ENCODE results near the gene CDH23. TPM values are rescaled to one million over a fixed set of nuclear protein-coding genes. Genes with fewer than 3 reads are reported as not detected.

Gene CDH23
- polyA plus RNA-seq, 1 donor from 2014 or later: not detected

DNA sequence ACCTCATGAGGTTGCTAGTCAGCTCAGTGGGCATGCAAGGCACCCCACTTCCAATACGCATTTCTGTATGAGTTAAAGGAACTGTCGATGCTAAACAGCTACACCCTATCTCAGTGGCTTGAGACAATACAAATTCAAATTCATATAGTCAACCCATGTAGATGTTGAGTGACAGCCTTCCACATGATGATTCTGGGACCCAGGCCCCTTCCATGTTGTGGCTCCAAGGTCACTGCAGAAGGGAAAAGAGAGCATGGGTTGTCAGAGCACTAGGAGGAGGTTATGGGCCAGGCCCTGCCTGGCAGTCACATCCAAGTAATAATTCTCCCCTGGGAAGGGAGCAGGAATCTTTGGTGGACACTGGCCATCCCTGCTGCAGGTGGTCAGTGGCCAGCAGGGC lies 294.7 kb downstream of the CDH23 start:
- H3K36me3 Mint-ChIP-seq: peaks cover 2% of the 10 kb centered on the region
- H3K4me3 Mint-ChIP-seq: no peak overlapping the region
- no peaks in the 10 kb centered on the region for H3K27me3 Mint-ChIP-seq
- H3K9me3 Mint-ChIP-seq: peaks cover 0 to 6% (median 0%) of the 10 kb centered on the region in 3 donors
- peak overlapping the region in 1 of 3 donors; percentile 91 for H3K27ac Mint-ChIP-seq
- peaks cover 19 to 25% (median 20%) of the 10 kb centered on the region in 3 donors for H3K4me1 Mint-ChIP-seq

DNA sequence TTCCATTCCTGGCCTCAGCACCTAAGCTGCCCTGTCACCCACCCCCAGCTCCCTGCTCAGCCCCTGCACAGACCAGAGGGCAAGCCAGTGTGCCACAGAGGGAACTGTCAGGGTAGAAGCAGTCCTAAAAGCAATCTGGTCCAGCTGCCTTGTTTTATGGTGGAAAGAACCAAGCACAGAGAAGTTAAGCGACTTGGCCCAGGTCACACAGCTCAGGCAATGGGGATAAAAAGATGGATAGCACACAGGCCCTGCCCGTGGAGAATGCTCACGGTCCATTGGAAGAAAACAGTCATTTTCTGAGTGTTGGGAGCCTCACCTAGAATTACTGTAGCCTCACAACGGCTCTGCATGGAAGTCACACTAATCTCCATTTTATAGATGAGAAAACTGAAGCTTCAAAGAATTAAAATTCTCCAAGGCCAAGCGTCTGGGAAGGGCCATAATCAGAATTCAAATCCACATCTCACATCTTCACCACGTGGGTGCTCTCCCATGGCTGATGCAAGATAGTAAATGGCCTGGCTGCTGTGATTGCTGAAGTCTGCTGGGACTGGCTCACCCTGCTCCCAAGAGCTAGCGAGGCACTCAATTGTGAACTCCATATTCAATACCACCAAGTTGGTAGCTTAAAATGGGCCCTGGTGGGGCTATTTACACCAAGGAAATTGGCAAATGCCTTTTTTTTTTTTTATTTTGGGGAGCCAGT lies 296.0 kb downstream of the CDH23 start:
- no peak overlapping the region for H3K4me3 Mint-ChIP-seq
- peaks cover 2% of the 10 kb centered on the region for H3K36me3 Mint-ChIP-seq
- peak overlapping the region in 2 of 3 donors; percentile 16 to 19 for H3K27ac Mint-ChIP-seq
- no peaks in the 10 kb centered on the region for H3K27me3 Mint-ChIP-seq
- H3K4me1 Mint-ChIP-seq: peaks cover 21 to 32% (median 27%) of the 10 kb centered on the region in 3 donors
- peaks cover 0 to 6% (median 0%) of the 10 kb centered on the region in 3 donors for H3K9me3 Mint-ChIP-seq

DNA sequence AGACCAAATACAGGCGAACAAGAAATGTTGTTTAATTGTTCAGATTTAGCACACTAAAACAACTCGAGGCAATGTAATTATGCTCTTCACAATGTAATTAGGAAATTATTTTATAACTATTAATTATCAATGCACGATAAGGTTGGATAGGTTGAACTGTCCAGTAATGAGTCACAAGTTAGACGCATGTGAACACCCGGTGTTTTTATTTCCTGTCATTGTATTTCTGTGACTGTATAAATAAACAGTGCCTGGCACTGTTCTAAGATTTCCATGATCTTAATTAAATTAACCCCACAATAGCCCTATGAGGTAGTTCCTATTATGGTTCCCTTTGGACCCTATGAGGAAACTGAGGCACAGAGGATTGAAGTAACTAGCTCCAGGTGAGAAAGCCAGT lies 296.7 kb downstream of the CDH23 start:
- Mint-ChIP-seq H3K27me3 (no peaks in the 10 kb centered on the region), H3K36me3 (no peaks in the 10 kb centered on the region), H3K27ac (peak overlapping the region in 2 of 3 donors; percentile 32 to 51), H3K4me1 (peaks cover 26 to 35% (median 27%) of the 10 kb centered on the region in 3 donors), H3K9me3 (peaks cover 0 to 2% (median 0%) of the 10 kb centered on the region in 3 donors), H3K4me3 (peak overlapping the region in 3 of 4 donors; percentile 39 to 83 (median 43))

DNA sequence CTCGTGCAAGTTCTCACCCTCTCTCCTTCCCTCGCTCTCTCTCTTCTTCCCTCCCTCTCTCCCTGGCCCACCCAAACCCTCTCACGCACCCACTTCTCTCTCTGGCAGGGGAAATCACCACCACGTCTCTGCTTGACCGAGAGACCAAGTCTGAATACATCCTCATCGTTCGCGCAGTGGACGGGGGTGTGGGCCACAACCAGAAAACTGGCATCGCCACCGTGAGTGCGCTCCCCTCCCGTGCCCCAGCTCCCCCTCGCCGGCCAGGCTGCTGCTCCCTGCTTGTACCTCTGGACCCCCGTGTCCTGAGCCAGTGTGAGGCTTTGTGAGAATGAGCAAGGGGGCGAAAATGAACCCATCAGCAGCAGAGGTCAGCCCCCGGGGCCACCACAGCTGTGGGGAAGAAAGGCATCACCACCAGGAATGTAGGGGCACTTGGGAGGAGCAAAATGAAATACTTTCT lies 297.4 kb downstream of the CDH23 start:
- peak overlapping the region; percentile 51 to 67 (median 55) for H3K27ac Mint-ChIP-seq
- no peaks in the 10 kb centered on the region for H3K36me3 Mint-ChIP-seq
- peaks cover 0 to 2% (median 0%) of the 10 kb centered on the region in 3 donors for H3K9me3 Mint-ChIP-seq
- H3K4me3 Mint-ChIP-seq: peak overlapping the region in 3 of 4 donors; percentile 37 to 83 (median 56)
- peaks cover 2% of the 10 kb centered on the region for H3K27me3 Mint-ChIP-seq
- H3K4me1 Mint-ChIP-seq: peaks cover 28 to 37% (median 31%) of the 10 kb centered on the region in 3 donors

DNA sequence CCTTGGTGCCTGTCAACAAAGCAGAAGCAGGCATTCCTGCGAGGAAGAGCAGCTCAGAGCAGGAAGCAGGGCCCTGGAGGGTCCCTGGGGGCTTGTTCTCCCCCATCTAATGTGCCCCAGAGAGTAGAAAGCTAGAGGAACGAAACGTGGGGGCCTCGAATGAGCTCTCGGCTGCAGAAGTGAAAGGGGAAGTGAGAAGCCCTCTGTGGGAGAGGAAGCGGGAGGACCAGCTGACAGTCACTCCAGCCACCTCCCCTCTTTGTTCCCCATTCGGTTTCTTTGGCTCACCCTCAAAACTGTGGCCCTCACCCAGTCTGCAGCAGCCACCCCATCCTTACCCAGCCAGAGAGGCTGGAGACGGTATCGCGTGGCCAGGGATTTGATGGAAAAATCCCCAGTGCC lies 297.8 kb downstream of the CDH23 start:
- H3K4me1 Mint-ChIP-seq: peaks cover 28 to 37% (median 31%) of the 10 kb centered on the region in 3 donors
- peak overlapping the region; percentile 21 to 83 (median 56) for H3K4me3 Mint-ChIP-seq
- H3K36me3 Mint-ChIP-seq: no peaks in the 10 kb centered on the region
- peaks cover 0 to 2% (median 0%) of the 10 kb centered on the region in 3 donors for H3K9me3 Mint-ChIP-seq
- peak overlapping the region; percentile 51 to 67 (median 55) for H3K27ac Mint-ChIP-seq
- peaks cover 2% of the 10 kb centered on the region for H3K27me3 Mint-ChIP-seq

DNA sequence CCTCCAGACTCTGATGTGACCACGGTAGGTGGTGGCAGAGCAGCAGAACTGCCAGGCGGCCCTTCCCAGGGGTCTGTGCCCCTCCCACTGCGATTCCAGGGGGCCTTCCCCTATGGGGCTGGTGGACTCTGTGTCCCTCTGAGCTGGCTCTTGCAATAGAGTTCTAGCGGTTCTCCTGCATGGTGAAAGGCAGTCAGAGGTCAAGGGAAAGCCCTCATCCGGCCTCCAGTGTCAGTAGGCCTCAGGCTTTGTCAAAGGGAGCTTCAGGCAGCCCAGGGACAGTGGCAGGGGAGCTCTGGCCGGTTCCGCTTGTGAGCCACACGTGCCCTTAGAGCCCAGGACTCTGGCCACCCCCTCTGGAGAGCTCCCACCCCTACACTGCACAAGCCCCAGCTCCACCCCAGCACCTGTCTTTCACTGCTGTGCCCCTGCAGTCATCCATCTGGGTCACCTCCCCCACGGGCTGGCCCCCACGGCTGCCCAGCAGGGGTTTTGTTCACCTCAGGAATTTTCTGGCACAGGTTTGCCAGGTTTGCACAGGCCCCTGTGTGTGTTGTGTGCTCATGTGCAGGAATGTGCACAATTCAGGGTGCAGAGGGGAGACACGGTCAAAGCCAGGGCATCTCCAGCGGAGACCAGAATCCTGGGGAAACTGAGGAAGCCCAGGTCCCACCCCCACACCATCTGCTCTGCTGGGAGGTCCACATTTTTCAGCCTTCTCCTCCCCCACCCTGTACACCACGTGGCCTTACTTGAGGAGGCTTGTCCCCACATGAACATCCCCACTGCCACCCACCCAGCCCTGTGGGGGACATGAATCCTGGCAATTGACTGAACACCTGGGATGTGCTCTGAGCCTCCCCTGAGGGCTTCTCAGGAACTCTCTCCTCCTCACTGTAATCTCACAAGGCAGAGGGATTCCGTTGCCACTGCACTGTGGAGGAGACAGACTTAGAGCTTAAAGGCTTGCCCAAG lies 299.1 kb downstream of the CDH23 start:
- Mint-ChIP-seq H3K9me3 (peaks cover 0 to 2% (median 0%) of the 10 kb centered on the region in 3 donors), H3K4me3 (peak overlapping the region in 2 of 4 donors; percentile 54 to 55), H3K4me1 (peaks cover 28 to 37% (median 31%) of the 10 kb centered on the region in 3 donors), H3K27me3 (peaks cover 2% of the 10 kb centered on the region), H3K36me3 (no peaks in the 10 kb centered on the region), H3K27ac (peak overlapping the region in 2 of 3 donors; percentile 39 to 51)

DNA sequence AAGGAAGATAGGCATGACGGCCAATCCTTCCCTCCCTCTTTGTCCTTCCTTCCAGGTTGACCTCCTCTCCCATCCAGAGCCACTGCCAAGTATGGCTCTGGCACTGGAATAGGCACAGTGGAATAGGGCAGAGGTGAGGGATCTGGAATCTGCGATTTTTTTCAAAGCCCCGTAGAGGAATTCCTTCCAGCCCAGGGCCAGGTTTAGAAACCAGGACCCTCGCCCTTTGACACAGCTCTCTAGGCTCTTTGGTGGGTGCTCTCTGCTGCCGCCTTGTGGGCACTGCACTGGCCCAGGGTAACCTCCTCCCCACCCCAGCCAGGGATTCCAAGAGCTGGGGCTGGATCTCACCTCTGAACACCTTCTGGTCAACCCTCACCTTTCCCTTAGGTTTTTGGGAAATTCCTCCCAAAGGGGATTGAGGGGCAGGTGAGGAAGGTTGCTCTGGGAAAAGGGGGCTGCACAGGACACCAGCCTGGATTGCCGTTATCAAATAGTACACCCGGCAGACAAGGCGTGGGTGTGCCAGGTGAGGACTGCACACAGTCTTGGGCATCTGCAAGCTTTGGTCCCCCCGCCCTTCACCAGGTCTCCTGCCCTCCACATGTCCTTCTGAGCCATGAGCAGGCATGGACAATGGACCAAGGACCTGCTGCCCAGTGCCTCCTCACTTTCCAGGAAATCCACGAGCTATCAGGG lies 300.1 kb downstream of the CDH23 start:
- Mint-ChIP-seq H3K27me3 (peaks cover 2% of the 10 kb centered on the region), H3K4me3 (peak overlapping the region in 3 of 4 donors; percentile 21 to 58 (median 28)), H3K4me1 (peaks cover 28 to 37% (median 31%) of the 10 kb centered on the region in 3 donors), H3K36me3 (no peaks in the 10 kb centered on the region), H3K27ac (peak overlapping the region in 1 of 3 donors; percentile 39), H3K9me3 (no peaks in the 10 kb centered on the region)

DNA sequence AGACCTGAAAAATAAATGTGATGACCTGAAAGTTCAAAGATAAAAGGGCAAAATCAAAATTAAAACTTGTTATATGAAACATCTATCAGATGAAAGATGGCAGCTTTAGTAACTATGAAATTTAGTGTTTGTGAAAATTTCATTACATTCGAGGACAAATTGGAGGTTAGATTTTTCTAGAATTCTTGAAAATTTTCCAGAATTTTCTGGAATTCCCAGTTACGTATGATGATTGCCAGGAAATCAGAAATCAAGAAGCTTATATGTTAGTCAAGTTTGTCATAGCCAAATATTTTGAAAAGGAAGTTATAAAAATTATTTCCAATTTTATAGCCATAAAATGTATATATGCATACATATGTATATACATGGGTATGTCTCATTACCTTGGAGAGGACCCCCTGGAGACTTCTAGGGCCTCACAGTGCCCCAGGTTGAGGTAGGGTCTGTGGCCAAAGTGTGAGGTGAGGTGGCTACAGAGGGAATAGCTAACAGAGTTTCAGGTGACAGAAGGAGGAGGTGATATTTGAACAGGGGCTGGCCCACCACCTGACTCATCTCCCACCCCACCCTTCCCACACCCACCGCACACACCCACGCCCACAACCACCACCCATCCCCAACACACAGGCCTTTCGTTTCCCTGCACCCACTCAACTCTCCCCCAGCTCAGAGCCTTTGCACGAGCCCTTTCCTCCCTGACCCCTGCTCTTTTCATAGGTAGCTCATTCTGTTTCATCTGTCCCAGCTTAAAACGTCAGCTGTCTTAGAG lies 301.4 kb downstream of the CDH23 start:
- no peaks in the 10 kb centered on the region for H3K9me3 Mint-ChIP-seq
- peaks cover 28 to 36% (median 29%) of the 10 kb centered on the region in 3 donors for H3K4me1 Mint-ChIP-seq
- no peaks in the 10 kb centered on the region for H3K36me3 Mint-ChIP-seq
- peaks cover 2% of the 10 kb centered on the region for H3K27me3 Mint-ChIP-seq
- peak overlapping the region in 1 of 3 donors; percentile 10 for H3K27ac Mint-ChIP-seq
- peak overlapping the region in 2 of 4 donors; percentile 45 to 65 for H3K4me3 Mint-ChIP-seq

DNA sequence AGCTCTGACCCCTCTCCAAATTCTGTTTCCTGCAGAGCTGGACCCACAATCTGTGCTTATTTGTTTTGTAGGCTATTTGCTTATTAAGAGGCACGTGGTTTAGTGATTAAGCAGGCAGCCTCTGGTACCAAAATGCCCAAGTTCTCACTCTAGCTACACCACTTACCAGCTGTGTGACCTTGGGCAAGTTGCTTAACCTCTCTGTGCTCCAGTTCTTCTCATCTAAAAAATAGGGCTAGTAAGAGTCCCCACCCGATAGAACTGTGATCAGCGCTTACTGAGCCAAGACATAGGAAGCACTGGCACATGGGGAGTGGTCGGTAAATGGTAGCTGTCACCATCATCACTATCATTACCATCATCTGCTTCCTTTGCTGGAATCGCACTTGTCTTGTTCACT lies 302.0 kb downstream of the CDH23 start:
- Mint-ChIP-seq H3K36me3 (no peaks in the 10 kb centered on the region), H3K4me1 (peaks cover 22 to 30% (median 23%) of the 10 kb centered on the region in 3 donors), H3K4me3 (peak overlapping the region in 1 of 4 donors; percentile 45), H3K9me3 (no peaks in the 10 kb centered on the region), H3K27me3 (peaks cover 2% of the 10 kb centered on the region), H3K27ac (peak overlapping the region in 1 of 3 donors; percentile 10)

DNA sequence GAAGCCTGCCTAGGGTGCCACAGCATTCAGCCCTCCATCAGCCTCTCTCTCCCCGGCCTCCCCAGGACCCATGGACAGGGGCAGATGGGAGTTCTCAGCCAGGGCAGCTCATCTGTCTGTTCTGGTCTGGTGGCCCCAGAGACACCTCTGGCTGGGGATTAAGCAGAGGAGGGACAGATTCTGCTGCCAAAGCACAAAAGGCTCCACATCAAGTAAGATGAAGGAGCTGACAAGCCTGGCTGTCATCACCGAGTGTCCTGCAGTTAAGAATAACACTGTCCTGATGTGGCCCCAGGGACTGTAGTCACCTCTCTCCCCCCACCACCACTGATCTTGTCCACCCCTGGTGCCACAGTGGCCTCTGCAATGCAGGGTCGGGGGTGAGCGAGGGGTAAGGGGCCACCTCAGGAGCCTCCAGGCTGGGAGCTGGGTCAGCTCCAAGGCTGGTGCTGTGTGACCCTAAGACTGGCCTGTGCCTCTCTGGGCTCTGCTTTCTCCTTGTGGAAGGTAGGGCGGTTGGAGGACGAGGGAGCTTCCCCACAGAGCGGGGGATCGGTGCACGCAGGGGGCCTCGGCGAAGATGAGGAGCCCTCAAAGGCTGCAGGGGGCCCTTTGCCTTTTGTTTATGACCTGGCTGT lies 304.1 kb downstream of the CDH23 start:
- Mint-ChIP-seq H3K4me1 (peaks cover 10 to 13% (median 12%) of the 10 kb centered on the region in 3 donors), H3K4me3 (no peak overlapping the region), H3K36me3 (no peaks in the 10 kb centered on the region), H3K27ac (no peak overlapping the region), H3K27me3 (peaks cover 2% of the 10 kb centered on the region), H3K9me3 (no peaks in the 10 kb centered on the region)

DNA sequence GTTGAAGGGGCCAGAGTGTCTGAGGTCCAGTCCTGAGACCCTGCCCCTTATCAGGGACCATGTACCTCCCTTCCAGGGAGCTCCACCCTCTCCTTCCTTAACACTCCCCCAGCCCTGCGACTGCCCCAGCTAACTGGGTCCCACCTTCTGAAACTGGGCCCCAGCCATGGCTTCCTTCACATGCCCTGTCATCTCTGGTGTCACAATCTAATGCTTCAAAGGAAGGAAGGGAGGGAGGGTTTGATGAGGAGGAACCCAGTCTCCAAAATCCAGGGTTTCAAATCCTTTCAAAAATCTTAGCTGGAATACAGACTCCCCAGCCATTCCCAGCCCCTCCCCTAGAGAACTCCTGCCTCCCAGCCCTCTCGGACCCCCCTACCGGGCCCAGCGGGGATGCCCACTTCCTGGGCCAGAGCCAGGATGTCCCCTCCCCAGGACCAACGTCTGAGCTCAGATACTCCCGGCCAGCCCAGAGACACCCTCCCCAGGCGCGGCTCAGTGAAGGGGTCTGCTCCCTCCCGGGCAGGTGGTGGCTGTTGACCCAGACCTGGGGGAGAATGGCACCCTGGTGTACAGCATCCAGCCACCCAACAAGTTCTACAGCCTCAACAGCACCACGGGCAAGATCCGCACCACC lies 304.9 kb downstream of the CDH23 start:
- no peaks in the 10 kb centered on the region for H3K9me3 Mint-ChIP-seq
- H3K27me3 Mint-ChIP-seq: peaks cover 2% of the 10 kb centered on the region
- H3K36me3 Mint-ChIP-seq: no peaks in the 10 kb centered on the region
- H3K4me1 Mint-ChIP-seq: peaks cover 9 to 13% (median 11%) of the 10 kb centered on the region in 3 donors
- no peak overlapping the region for H3K4me3 Mint-ChIP-seq
- H3K27ac Mint-ChIP-seq: no peak overlapping the region

DNA sequence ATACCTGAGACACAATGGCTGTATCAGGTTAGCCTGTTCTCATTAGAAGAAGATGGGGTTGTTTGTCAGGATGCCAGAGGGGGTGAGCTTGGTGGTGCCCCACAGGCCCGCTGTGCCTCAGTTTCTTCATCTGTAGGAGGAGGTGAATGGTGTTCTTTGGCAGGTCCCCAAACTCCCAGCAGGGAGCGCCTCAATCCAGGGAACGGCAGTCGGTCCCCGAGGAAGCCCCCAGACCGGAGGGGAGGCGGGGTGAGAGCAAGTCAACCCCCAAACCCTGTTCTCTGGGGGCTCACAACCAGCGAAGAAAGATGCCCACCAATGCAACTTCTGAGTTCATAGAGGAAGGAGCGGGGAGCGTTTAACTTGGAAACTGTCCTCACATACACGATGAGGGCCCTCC lies 306.9 kb downstream of the CDH23 start:
- no peaks in the 10 kb centered on the region for H3K9me3 Mint-ChIP-seq
- no peaks in the 10 kb centered on the region for H3K36me3 Mint-ChIP-seq
- H3K4me3 Mint-ChIP-seq: no peak overlapping the region
- H3K27me3 Mint-ChIP-seq: peaks cover under 1% of the 10 kb centered on the region
- no peak overlapping the region for H3K27ac Mint-ChIP-seq
- peaks cover 2 to 7% (median 2%) of the 10 kb centered on the region in 3 donors for H3K4me1 Mint-ChIP-seq

DNA sequence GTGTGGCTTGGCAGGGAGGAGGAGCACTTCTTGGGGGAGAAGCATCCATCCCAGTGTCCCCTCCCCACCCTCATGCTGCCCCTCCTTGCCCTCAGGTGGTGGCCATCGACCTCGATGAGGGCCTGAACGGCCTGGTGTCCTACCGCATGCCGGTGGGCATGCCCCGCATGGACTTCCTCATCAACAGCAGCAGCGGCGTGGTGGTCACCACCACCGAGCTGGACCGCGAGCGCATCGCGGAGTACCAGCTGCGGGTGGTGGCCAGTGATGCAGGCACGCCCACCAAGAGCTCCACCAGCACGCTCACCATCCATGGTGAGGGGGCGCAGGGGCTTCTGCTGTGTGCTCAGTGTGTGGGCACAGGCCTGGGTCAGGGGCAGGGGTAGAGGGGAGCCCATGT lies 308.1 kb downstream of the CDH23 start:
- H3K4me3 Mint-ChIP-seq: no peak overlapping the region
- no peaks in the 10 kb centered on the region for H3K9me3 Mint-ChIP-seq
- no peaks in the 10 kb centered on the region for H3K36me3 Mint-ChIP-seq
- peaks cover 3 to 12% (median 5%) of the 10 kb centered on the region in 3 donors for H3K4me1 Mint-ChIP-seq
- H3K27me3 Mint-ChIP-seq: no peaks in the 10 kb centered on the region
- H3K27ac Mint-ChIP-seq: no peak overlapping the region
